Chondrocyte (in vitro differentiated cells): ENCODE results near the gene SLC16A8. TPM values are rescaled to one million over a fixed set of nuclear protein-coding genes. Genes with fewer than 3 reads are reported as not detected.

Experiments
- DNase-seq: peaks from one replicate; pipeline ENCODE4 v3.0.0; 2021; ENCODE audit warnings: mixed read lengths, low spot score
- H3K27ac Mint-ChIP-seq: one replicate; pipeline ENCODE4 v1.8.0; 2021; ENCODE audit warnings: mild to moderate bottlenecking, moderate library complexity, mixed read lengths; ENCODE audit not compliant: unreplicated experiment
- H3K27me3 Mint-ChIP-seq: 2 replicates; pipeline ENCODE4 v1.8.0; 2021; ENCODE audit warnings: low read depth, mixed read lengths
- H3K36me3 Mint-ChIP-seq: 2 replicates; pipeline ENCODE4 v1.8.0; 2021; ENCODE audit warnings: low read depth, mixed read lengths
- H3K4me1 Mint-ChIP-seq: 2 replicates; pipeline ENCODE4 v1.8.0; 2021; ENCODE audit warnings: low read depth, mild to moderate bottlenecking, mixed read lengths
- H3K4me3 Mint-ChIP-seq: one replicate; pipeline ENCODE4 v1.8.0; 2021; ENCODE audit warnings: mild to moderate bottlenecking, moderate library complexity, mixed read lengths; ENCODE audit not compliant: unreplicated experiment
- H3K9me3 Mint-ChIP-seq: 2 replicates; pipeline ENCODE4 v1.8.0; 2021; ENCODE audit warnings: low read depth, mixed read lengths
- total RNA-seq: library from RNA; stranded (reverse); gene quantifications from 3 replicates; pipeline ENCODE4 v1.2.1, GENCODE V29; 2021
- TF ChIP-seq, protein P1 (sequence below): fragments of 200-600 bp; sonication (generic); IDR thresholded peaks from 2 replicates; pipeline ENCODE4 v1.5.0; 2021; ENCODE audit warnings: antibody characterized with exemption, mild to moderate bottlenecking, moderate library complexity

The SLC16A8 gene
- total RNA-seq, 1 donor from 2014 or later: 0.50 TPM

DNA sequence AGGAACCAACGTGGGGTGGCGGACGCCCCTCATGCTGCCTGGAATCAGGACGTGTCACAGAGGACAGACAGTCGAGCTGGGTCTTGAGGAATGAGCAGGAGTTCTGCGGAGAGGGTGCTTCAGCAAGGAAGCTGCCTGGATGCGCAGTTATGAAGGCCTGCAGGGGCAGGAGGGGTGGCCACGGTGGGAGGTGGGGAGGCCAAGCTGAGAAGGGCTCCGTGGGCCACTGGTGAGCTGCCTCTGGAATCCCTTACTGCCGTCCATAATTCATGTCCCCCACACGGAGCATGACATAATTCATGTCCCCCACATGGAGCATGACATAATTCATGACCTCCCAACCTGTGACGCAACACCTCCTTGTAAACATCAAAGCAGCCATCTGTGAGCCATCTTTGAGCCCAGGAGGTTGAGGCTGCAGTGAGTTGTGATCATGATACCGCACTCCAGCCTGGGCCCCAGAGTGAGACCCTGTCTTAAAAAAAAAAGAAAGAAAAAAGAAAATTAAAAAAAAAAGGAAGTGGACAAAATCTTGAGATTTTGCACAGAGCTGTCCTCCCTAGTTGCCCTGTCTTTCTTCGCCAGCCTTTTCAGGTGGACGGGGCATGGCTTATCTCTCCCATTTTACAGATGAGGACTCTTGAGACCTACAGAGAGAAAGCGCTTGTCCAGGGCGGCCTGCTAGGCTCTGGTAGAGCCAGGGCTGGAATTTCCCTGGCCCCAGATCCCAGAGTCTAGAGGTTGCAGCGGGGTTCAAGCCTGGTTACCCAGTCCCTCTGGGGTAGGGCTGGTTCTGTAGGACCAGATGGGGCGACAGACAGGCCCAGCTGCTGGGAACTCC, 51.1 kb downstream of the SLC16A8 start:
- DNase-seq: no peak
- Mint-ChIP-seq H3K4me1 (peaks cover 27% of the 10 kb centered on the region), H3K4me3 (no peak overlapping the region), H3K27ac (no peak overlapping the region), H3K9me3 (no peaks in the 10 kb centered on the region), H3K36me3 (no peaks in the 10 kb centered on the region), H3K27me3 (peaks cover 3% of the 10 kb centered on the region)
- TF ChIP-seq, protein P1, sequence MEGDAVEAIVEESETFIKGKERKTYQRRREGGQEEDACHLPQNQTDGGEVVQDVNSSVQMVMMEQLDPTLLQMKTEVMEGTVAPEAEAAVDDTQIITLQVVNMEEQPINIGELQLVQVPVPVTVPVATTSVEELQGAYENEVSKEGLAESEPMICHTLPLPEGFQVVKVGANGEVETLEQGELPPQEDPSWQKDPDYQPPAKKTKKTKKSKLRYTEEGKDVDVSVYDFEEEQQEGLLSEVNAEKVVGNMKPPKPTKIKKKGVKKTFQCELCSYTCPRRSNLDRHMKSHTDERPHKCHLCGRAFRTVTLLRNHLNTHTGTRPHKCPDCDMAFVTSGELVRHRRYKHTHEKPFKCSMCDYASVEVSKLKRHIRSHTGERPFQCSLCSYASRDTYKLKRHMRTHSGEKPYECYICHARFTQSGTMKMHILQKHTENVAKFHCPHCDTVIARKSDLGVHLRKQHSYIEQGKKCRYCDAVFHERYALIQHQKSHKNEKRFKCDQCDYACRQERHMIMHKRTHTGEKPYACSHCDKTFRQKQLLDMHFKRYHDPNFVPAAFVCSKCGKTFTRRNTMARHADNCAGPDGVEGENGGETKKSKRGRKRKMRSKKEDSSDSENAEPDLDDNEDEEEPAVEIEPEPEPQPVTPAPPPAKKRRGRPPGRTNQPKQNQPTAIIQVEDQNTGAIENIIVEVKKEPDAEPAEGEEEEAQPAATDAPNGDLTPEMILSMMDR: no peak

DNA sequence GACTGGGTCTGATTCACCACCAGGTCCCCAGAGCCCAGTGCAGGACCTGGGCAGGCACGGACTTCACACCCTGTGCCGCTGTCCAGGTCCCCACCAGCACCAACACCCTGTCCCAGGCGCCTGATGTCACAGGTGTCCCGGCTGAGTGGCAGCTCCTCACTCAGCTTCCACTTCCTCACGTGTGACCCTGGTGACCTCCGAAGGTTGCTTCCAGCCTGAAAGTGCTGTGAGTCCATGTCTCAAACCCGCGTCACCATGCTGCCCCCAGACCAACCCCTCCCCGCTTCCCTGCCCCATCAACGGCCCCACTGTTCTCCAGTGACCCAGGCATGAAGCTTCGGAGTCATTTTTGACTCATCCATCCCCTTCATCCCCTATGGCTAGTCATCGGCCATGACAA, 52.5 kb downstream of the SLC16A8 start:
- Mint-ChIP-seq H3K9me3 (no peaks in the 10 kb centered on the region), H3K4me3 (no peak overlapping the region), H3K4me1 (peaks cover 22% of the 10 kb centered on the region), H3K36me3 (no peaks in the 10 kb centered on the region), H3K27me3 (peaks cover 7% of the 10 kb centered on the region), H3K27ac (no peak overlapping the region)
- TF ChIP-seq, protein P1: no peak
- DNase-seq: no peak

DNA sequence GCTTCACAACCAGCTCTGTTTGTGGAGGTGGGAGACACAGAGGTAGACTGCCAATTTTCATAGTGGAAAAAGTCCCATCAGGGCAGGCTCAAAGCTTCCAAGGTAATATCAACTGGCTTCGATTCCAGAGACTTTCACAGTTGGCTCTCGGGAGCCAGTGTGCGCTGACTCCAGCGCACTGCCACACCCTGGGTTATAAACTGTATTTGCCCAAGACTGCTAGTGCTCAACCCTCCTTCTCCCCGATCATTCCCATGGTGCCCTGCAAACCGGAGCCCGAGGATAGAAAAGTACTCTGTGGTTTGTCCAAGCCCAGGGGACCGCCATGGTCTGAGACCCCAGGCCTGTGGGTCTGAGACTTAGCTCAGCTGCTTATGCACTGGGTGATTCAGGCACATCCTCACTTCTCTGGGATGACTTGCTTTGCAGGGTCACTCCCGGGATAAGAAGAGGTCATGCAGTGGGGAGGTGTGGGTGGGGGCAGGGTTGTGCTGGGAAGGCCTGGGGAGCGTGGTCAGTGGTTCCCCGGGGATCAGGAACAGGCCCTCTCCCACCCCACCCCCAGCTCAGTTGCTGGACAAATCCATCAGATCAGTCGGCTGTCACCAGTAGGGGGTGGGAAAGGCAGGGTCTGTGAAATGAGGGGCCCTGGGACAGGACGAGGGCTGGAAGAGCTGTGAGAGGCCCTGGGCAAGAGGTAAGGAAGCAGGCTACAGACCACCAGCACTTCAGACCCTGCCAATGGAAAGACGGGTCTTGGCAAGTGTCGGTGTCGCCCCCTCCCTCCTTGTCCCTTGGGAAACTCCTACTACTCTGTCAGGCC, 53.5 kb downstream of the SLC16A8 start:
- peaks cover 21% of the 10 kb centered on the region for H3K4me1 Mint-ChIP-seq
- H3K27me3 Mint-ChIP-seq: peaks cover 7% of the 10 kb centered on the region
- H3K27ac Mint-ChIP-seq: no peak overlapping the region
- H3K4me3 Mint-ChIP-seq: no peak overlapping the region
- TF ChIP-seq, protein P1: no peak
- H3K36me3 Mint-ChIP-seq: no peaks in the 10 kb centered on the region
- no peak for DNase-seq
- no peaks in the 10 kb centered on the region for H3K9me3 Mint-ChIP-seq

DNA sequence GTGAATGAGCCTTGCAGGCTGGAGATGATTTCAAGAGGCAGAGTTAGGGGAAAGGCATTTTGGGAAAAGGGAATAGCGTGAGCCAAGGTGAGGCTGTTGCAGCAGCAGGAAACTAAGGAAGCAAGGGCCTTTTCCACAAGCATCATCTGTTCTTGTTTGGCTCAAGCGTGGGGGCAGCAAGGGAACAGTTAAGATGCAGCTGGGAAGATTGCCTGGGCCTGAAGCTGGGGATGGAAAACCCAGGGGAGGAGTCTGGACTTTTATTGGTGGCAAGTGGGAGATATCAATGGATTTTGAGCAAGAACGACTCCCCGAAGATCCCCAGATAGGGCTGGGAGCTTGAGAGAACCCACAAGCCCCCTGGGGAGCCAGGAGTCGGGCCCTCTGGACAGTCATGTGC, 54.1 kb downstream of the SLC16A8 start:
- Mint-ChIP-seq H3K9me3 (no peaks in the 10 kb centered on the region), H3K27ac (no peak overlapping the region), H3K4me3 (no peak overlapping the region), H3K4me1 (peaks cover 16% of the 10 kb centered on the region), H3K27me3 (peaks cover 9% of the 10 kb centered on the region), H3K36me3 (no peaks in the 10 kb centered on the region)
- DNase-seq: no peak
- TF ChIP-seq, protein P1: no peak

DNA sequence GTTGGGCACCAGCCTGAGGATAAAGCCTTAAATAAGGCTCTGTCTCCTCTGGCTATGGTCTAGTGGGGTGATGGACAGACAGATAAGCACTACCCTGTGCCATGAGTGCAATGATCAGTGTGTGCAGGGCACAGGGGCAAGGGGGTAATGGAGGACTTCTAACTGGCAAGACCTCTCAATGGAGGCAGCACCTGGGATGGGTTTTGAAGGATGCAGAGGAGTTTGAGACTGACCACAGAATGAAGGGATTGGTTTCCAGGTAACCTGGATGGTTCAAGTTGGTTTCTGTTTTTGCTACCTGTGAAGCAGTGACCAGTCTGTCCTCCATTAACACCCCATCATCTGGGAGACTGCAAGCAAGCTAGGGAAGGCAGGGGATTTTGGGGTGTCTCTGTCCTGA, 54.6 kb downstream of the SLC16A8 start:
- Mint-ChIP-seq H3K27me3 (peaks cover 9% of the 10 kb centered on the region), H3K4me1 (peaks cover 10% of the 10 kb centered on the region), H3K27ac (no peak overlapping the region), H3K36me3 (no peaks in the 10 kb centered on the region), H3K9me3 (no peaks in the 10 kb centered on the region), H3K4me3 (no peak overlapping the region)
- no peak for DNase-seq
- TF ChIP-seq, protein P1: no peak
